ENCODE data around the gene WDR33.

The WDR33 gene

DNA sequence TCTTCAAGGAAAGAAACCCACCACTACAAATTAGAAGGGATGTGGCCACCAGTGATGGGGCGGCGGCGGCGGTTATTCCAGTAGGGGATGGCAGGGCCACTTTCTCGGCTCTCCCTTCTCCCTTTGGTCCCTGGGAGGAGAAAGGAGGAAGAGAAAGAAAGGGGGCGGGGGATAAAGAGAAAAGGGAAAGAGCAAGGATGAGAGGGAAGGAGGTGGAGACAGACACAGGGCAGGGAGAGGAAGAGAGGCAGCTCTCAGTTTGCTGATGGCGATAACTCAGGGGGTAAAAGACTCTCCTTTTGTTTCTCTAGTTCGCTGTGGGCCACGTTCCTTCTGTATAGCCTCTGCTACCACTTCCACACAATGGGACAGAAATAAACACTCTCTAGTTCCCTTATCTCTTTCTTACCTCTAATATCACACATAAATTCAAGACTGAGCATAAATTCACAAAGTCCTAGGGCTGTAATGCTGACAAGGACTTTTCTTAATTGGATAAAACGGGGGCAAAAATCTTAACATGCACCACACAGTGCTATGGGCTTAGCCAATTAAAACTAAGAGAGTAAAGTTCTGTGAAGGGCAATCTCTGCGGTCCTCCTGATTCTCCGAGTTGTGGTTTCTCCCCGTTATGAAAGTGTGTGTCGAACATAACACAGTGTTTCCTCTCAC, 95.1 kb downstream of the WDR33 start:
- DNase-seq = no peak

DNA sequence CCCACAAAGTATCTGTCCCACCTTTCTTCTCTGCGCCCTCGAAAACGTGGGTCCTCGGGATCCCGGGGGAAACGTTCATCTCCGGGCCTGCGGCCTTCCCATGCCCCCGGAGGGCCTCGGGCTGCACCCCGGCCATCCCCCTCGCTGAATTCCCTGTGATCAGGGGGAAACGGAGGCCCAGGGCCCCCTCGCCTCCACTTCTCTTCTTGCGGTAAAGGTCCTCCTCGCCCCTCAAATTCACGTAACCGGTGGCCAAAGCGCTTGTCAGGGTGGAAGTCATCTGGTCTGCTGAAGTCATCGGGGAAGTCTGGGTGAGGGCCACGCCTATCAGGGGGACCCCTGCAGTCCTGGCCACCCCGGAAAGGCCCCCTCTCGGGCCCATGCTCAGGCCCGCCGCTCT, 97.4 kb downstream of the WDR33 start:
- DNase-seq = no peak

- no peak for DNase-seq
These were observed 98.0 kb downstream of the WDR33 start for GRCh38 chr2:127712999-127713398.

DNA sequence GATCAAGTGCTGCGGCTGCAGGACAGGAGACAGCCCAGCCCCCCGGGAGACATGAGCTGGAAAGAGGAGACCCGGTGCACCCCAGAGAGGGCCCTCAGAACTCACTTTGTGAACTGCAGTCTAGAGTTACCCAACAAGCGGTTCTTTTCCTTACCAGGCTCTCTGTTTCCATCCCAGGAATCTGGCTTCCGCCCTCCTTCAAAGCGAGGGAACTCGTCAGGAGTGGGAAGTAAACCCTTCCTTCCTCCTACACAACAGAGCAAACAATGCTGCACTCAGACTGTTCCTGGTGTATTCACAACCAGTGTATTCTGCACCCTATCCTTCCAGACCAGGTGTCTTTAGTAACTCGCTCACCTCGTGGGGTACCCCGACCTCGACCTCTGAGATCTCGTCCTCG, 101.6 kb downstream of the WDR33 start:
- no peak for DNase-seq

DNA sequence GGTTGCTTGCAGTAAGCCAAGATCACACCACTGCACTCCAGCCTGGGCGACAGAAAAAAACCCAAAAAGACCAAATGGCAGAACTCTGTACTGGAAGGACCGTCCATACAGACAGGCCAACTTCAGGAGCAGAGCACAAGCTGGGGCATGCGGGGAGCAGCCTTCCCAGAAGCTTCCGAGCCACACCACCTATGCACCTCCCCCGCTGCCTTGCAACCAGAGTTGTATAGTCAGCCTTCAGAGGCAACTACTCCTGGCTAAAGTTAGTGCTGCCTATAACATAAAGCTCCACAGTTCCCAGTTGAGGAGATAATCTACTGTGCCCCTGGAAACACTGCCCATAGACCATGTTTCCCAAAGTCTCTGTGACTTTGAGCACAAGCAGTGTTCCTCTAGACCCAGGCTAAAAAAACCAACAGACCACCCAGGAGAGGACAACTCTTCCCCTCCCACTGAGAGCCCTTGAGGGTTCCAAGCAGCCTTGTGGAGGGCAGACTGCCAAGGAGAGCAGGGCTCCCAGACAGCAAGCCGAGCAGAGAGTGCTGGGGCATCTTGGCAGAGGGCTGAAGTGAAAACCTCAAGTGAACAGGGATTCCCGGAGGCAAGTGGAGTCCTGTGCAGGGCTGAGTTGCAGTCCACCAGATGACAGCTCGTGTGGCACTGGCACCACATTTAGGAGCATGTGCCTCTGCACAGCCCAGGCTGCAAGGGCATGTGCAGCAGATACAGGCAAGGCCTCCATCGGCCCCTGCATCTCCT, 102.9 kb downstream of the WDR33 start:
- no peak for DNase-seq

- DNase-seq = no peak
These were observed 104.6 kb downstream of the WDR33 start for GRCh38 chr2:127706215-127706990.

DNA sequence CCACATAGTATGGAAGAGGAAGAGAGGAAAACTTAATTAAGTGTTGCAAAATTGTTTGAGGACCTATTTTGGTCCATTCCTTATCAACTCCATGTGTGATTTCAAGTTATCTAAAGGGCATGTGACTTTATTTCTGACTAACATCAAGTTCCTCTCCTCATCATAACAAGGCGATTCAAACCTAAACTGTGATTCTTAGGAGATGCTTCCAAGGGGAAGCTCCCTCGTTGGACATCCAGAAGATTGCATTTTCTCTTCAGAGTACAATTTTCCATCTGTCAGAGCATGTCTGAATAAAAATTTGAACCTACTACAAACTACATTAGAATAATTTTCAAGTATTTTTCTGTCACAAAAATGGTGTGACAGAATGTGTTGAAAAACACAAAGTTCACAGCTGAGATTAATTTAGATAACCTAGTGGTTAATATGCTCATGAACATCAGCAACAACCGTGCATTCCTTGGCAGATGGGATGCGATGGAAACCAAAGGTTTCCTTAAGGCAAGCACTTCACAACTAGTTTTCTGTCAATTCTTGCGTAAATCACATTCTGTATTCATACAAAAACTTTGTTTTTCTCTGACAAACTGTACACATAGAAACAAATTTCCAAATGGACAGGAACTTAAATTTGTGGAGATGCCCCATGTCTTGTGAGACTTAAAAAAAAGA, 105.4 kb downstream of the WDR33 start:
- DNase-seq = no peak

DNA sequence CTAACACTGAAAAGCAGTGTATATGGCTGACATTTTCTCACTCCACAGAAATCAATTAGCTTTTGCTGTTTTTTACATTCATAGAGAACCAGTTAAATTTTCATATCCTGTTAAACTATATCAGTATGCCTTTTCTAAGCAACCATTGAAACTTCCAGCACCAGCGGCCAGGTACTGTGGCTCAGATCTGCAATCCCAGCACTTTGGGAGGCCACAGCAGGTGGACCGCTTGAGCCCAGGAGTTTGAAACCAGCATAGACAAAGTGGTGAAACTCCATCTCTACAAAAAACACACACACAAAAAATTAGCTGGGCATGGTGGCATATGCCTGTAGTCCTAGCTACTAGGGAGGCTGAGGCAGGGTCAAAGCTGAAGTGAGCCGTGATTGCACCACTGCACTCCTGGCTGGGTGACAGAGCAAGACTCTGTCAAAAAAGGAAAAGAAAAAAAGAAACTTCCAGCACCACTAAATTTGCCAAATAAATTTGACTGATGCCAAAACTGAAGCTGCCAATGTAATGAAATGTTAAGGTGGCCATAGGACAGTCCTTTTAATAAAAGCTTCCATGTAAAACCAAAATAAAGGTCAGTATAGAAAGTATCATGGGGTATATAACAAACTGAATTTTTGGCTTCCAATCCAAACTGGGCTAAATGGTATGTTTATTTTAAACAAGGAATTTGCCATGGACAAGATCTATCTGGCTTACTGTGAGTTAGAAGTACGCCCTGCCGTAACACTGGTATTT, 106.2 kb downstream of the WDR33 start:
- no peak for DNase-seq

DNA sequence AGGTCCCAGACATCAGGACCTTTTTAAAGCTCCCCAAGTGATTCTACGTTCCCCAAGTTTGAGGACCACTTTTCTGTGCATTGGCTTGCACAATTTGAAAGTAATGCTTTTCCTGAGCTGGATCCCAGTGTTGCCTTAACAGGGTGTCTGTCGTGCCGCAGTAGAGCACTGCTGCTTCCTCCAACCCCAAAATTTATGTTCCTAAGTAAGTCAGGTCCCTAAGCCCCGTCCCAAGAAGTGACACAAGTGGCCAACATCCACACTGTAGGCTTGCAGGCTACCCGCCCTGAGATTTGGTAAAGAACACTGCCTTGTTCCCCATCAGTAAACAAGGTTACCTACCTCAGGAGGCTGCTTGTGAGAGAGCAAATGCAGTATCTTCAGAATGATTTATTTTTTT, 107.7 kb downstream of the WDR33 start:
- DNase-seq = no peak

DNA sequence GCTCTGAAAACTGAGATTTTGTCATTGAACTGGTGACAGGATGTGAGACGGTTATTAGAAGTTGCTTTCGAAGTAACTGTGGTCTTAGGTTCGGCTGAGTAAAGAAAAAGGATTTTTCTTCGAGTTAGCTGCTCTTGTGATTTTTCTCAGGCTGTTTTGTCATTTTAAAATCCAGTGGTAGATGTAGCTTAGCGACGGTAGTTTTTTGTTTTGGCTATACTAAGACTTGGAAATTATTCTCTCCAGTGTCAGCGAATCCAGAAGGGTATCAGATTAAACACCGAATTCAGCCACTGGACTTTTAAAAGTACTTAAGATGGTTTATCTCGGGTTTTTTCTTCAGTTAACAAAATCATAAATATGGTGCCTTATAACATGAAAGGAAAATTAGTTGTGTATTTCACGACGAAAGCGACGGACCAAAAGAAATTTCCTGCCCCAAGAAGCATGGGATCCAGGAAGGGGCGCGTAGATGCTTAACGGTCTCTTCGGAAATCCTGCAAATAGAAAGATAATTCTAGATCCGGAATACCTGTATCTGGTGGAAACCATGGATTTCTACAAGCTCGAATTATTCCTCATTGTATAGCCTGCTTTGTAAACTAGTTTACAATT, 108.5 kb downstream of the WDR33 start:
- DNase-seq = no peak

DNA sequence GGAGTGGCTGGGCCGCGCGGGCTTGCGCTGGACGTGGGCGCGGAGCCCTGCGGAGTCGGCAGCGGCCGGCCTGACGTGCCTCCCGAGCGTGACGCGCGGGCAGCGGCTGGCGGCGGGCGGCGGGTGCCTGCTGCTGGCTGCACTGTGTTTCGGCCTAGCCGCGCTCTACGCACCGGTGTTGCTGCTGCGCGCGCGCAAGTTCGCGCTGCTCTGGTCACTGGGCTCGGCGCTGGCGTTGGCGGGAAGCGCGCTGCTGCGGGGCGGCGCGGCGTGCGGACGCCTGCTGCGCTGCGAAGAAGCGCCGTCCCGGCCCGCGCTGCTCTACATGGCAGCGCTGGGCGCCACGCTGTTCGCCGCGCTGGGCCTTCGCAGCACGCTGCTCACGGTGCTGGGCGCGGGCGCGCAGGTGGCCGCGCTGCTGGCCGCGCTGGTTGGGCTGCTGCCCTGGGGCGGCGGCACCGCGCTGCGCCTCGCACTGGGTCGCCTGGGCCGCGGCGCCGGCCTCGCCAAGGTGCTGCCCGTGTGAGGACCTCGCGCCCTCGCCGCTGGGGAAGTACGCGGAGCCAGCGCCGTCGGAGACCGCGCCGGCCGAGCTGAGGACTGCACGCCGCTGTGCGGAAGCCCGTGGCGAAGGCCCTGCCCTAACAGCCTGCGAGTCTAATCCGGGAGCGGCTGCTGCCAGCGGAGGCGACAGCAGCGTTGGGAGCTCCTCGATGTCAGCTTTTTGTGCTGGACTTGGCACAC, 109.1 kb downstream of the WDR33 start:
- DNase-seq = peak; percentile 85

- peak; percentile 94 for DNase-seq
These were observed 109.7 kb downstream of the WDR33 start, which contains the start of gene SFT2D3 for GRCh38 chr2:127701193-127701650. TSS of gene SFT2D3 (plus strand) at chr2:127701497. CDS start at chr2:127701529, 32 bp downstream.

GRCh38 chr2:127700527-127701192, 110.3 kb downstream of the WDR33 start:
- DNase-seq = peak; percentile 41

- no peak for DNase-seq
These were observed 112.2 kb downstream of the WDR33 start for GRCh38 chr2:127698553-127699355.

DNA sequence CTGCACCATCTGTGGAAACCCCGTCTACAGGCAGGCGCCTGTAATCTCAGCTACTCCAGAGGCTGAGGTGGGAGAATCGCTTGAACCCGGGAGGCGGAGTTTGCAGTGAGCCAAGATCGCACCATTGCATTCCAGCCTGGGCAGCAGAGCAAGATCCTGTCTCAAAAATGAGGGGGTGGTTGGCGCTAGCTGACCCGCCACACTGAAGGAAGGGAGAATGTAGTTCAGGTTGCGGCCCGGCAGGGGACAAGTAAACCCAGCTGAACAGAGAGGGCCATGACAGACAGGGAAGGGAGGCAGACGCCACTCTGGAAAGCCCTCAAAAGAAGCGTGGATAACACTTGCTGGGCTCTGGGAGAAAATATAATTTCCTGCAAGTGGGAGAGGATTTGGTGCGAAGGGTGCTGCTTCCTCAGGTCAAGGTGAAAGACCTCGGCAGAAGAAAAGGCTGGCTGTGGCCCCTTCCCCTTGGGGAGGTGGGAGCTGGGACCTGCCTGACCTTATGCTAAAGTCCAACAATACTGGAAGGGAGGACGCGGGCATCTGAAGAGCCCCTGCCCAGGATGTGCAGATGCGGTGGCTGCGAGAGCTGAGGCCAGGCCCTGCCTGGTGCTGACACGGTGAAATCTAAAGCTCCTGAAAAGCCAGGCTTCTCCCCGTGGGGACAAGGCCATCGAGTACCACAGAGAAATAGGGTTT, 113.3 kb downstream of the WDR33 start:
- DNase-seq = no peak

- DNase-seq = peak; percentile 66
These were observed 115.2 kb downstream of the WDR33 start for GRCh38 chr2:127695491-127696472.

DNA sequence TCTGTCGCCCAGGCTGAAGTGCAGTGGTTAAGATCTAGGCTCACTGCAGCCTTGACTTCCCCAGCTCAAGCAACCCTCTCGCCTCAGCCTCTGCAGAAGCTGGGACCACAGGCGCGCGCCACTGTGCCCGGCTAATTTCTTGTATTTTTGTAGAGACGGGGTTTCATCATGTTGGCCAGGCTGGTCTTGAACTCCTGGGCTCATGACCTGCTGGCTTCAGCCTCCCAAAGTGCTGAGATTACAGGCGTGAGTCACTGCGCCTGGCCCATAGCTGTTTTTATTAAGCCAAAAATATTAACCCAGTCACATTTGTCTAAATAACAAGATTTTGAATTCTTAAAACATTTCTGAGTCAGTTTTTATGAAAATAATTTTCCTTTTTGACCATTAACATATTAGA, 116.0 kb downstream of the WDR33 start:
- no peak for DNase-seq

- no peak for DNase-seq
These were observed 120.3 kb downstream of the WDR33 start for GRCh38 chr2:127690696-127691095.

All from activated CD4-positive, alpha-beta T cell treated with anti-CD3 and anti-CD28 coated beads for 48 hours (primary cell).